ENCODE results near the gene PNMA8C.

- TF ChIP-seq CTCF (IDR thresholded peaks at IDR 0.05; ENCODE audit: borderline replicate concordance, extremely low read depth, low read length, poor library complexity, severe bottlenecking) (no peak), EZH2 (IDR thresholded peaks at IDR 0.05; ENCODE audit: borderline replicate concordance, low read depth, low read length, severe bottlenecking) (no peak)
Measured at GRCh38 chr19:46452186-46452585, 23.4 kb upstream of the PNMA8C start.

All from DND-41 (cell line).